Measurements from ENCODE around the gene A4GALT.

GRCh38 chr22:42673898-42674401, 46.7 kb downstream of the A4GALT start:
- TF ChIP-seq POLR2AphosphoS5 (IDR thresholded peaks at IDR 0.05; ENCODE audit: low read depth, low read length) (no peak), REST (IDR thresholded peaks at IDR 0.05; ENCODE audit: insufficient read depth in 1 of 2, low read depth in 2 of 2, low read length in 2 of 2) (no peak), TAF1 (IDR thresholded peaks at IDR 0.05; ENCODE audit: borderline replicate concordance, insufficient read depth, low read length) (no peak)
